Thoracic aorta (tissue), 2 donors: Measurements from ENCODE around the gene MEPCE. TPM values are rescaled to one million over a fixed set of nuclear protein-coding genes. Genes with fewer than 3 reads are reported as not detected.

Experiments
- ATAC-seq: fragments of 150-250 bp; one replicate; pipeline ENCODE4 v1.8.0; 2017; ENCODE audit warnings: low read depth; ENCODE audit not compliant: insufficient number of reproducible peaks, low FRiP score
- DNase-seq: peaks from one replicate; pipeline ENCODE4 v3.0.0-alpha.2; 2020; ENCODE audit warnings: low spot score
- H3K27ac ChIP-seq, 2 donors: fragments of 200-600 bp; sonication (generic); 1 replicate in 1 of 2; 2 replicates in 1 of 2; pipeline ENCODE4 v1.5.1; 2016; ENCODE audit warnings: mild to moderate bottlenecking in 2 of 2, moderate library complexity in 2 of 2
- H3K27me3 ChIP-seq: fragments of 200-600 bp; sonication (generic); replicated peaks from 2 replicates; pipeline ENCODE4 v1.6.0; 2016; ENCODE audit warnings: mild to moderate bottlenecking; ENCODE audit not compliant: insufficient read depth
- H3K36me3 ChIP-seq: fragments of 200-600 bp; sonication (generic); one replicate; pipeline ENCODE4 v1.5.1; 2016
- H3K4me1 ChIP-seq, 2 donors: fragments of 200-600 bp; sonication (generic); 1 replicate in 1 of 2; 2 replicates in 1 of 2; pipeline versions ENCODE4 v1.5.1 to v1.6.0; 2016; ENCODE audit warnings: low read depth in 2 of 2, mild to moderate bottlenecking in 1 of 2; ENCODE audit not compliant: control insufficient read depth in 1 of 2
- H3K4me3 ChIP-seq: fragments of 200-600 bp; sonication (generic); 2 replicates; pipeline ENCODE4 v1.5.1; 2016; ENCODE audit warnings: mild to moderate bottlenecking
- H3K9me3 ChIP-seq: fragments of 200-600 bp; sonication (generic); 2 replicates; pipeline ENCODE4 v1.5.1; 2016
- total RNA-seq, 2 donors: library from RNA; depleted of rRNA; stranded (reverse); fragments of >200 nt; gene quantifications; one replicate each; pipeline versions ENCODE4 v1.1.0 to v1.2.3, GENCODE V29; 2016
- TF ChIP-seq, protein P1 (sequence below): fragments of 200-600 bp; sonication (generic); IDR thresholded peaks from one replicate; pipeline ENCODE4 v1.5.1; 2019; ENCODE audit warnings: antibody characterized with exemption

MEPCE gene
- total RNA-seq, 2 donors from 2014 or later = 27.2 to 27.8 TPM

DNA sequence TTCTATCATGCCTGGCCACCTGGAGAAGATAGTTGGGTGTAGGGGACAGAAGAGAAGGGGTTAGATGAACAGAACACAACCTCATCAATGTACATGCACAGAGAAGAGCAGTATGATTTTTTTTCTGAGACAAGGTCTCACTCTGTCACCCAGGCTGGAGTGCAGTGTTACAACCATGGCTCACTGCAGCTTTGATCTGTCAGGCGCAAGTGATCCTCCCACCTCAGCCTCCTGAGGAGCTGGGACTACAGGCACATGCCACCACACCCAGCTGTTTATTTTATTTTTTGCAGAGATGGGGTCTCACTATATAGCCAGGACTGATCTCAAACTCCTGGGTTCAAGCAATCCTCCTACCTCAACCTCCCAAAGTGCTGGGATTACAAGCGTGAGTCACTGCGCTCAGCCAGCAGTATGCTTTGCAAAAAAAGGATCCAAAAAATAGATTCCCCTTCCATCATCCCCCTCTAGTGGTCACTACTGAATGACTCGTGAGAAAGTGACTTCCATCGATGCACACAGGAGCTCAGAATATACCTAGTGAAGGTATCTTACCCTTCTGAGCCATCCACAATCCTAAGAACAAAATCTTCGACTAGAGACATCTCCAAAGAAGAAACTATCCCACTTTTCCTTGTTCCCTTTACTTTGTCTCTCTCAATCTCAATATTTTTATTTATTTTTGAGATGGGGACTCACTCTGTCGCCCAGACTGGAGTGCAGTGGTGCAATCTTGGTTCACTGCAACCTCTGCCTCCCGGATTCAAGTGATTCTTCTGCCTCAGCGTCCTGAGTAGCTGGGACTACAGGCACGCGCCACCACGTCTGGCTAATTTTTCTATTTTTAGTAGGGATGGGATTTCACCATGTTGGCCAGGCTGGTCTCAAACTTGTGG is 22.1 kb upstream of the MEPCE start:
- H3K36me3 ChIP-seq = no peaks in the 10 kb centered on the region
- TF ChIP-seq, protein P1, sequence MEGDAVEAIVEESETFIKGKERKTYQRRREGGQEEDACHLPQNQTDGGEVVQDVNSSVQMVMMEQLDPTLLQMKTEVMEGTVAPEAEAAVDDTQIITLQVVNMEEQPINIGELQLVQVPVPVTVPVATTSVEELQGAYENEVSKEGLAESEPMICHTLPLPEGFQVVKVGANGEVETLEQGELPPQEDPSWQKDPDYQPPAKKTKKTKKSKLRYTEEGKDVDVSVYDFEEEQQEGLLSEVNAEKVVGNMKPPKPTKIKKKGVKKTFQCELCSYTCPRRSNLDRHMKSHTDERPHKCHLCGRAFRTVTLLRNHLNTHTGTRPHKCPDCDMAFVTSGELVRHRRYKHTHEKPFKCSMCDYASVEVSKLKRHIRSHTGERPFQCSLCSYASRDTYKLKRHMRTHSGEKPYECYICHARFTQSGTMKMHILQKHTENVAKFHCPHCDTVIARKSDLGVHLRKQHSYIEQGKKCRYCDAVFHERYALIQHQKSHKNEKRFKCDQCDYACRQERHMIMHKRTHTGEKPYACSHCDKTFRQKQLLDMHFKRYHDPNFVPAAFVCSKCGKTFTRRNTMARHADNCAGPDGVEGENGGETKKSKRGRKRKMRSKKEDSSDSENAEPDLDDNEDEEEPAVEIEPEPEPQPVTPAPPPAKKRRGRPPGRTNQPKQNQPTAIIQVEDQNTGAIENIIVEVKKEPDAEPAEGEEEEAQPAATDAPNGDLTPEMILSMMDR = peak; percentile 62
- no peaks in the 10 kb centered on the region for H3K9me3 ChIP-seq
- H3K27ac ChIP-seq = no peak overlapping the region
- H3K27me3 ChIP-seq = no peaks in the 10 kb centered on the region
- no peak overlapping the region for H3K4me3 ChIP-seq
- ATAC-seq (peak; percentile 65), DNase-seq (no peak)
- no peaks in the 10 kb centered on the region for H3K4me1 ChIP-seq

- ATAC-seq (no peak), DNase-seq (no peak)
- TF ChIP-seq, protein P1 = no peak
- Histone ChIP-seq H3K27me3 (no peaks in the 10 kb centered on the region), H3K4me1 (no peaks in the 10 kb centered on the region), H3K4me3 (no peak overlapping the region), H3K36me3 (no peaks in the 10 kb centered on the region), H3K9me3 (no peaks in the 10 kb centered on the region), H3K27ac (no peak overlapping the region)
These were observed 18.5 kb upstream of the MEPCE start for GRCh38 chr7:100411101-100411500.

- ATAC-seq (no peak), DNase-seq (no peak)
- Histone ChIP-seq H3K27me3 (no peaks in the 10 kb centered on the region), H3K4me1 (no peaks in the 10 kb centered on the region), H3K9me3 (no peaks in the 10 kb centered on the region), H3K36me3 (no peaks in the 10 kb centered on the region), H3K27ac (no peak overlapping the region), H3K4me3 (no peak overlapping the region)
- TF ChIP-seq, protein P1 = no peak
These were observed 16.3 kb upstream of the MEPCE start for GRCh38 chr7:100413346-100413745.

- Histone ChIP-seq H3K36me3 (no peaks in the 10 kb centered on the region), H3K4me1 (no peaks in the 10 kb centered on the region), H3K27ac (no peak overlapping the region), H3K27me3 (no peaks in the 10 kb centered on the region), H3K9me3 (no peaks in the 10 kb centered on the region), H3K4me3 (no peak overlapping the region)
- TF ChIP-seq, protein P1 = no peak
- DNase-seq (no peak), ATAC-seq (no peak)
These were observed 15.7 kb upstream of the MEPCE start for GRCh38 chr7:100413889-100414288.

DNA sequence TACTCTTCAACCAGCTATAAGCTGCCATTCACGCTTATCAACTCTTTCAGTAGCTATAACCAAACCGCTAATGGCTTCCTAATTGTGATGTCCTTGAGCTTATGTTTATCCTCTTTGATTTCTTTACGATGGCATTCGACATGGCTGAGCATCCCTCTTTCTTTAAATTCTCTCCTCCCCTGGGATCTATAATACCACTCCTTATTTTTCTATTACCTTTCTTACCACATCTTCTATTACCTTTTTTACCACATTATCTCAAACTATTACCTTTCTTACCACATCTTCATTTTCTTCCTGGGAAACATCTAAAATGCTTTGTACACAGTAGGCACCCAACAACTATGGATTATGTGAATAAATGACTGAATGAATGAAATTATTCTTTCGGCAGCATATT is 14.2 kb upstream of the MEPCE start:
- no peak overlapping the region for H3K4me3 ChIP-seq
- no peaks in the 10 kb centered on the region for H3K27me3 ChIP-seq
- TF ChIP-seq, protein P1 = no peak
- H3K27ac ChIP-seq = no peak overlapping the region
- no peaks in the 10 kb centered on the region for H3K4me1 ChIP-seq
- no peaks in the 10 kb centered on the region for H3K9me3 ChIP-seq
- DNase-seq (no peak), ATAC-seq (no peak)
- no peaks in the 10 kb centered on the region for H3K36me3 ChIP-seq
